Panc1 (cell line): Measurements from ENCODE around the gene NDUFA13. TPM values are rescaled to one million over a fixed set of nuclear protein-coding genes. Genes with fewer than 3 reads are reported as not detected.

Experiments used
- ATAC-seq: fragments of 200-7000 bp; cut with Tn5 transposase; 2 replicates; pipeline ENCODE4 v1.9.1; 2020; ENCODE audit warnings: mild to moderate bottlenecking, moderate library complexity
- BruUV-seq: library from RNA; stranded (reverse); fragments of 400-500 nt; replicated peaks from 2 replicates; lab custom pipeline; 2021; lab: Mats Ljungman, UMichigan
- CTCF ChIA-PET: fragments of 300-600 bp; sonication (Branson Sonifier 250); formaldehyde crosslinking; loops from one replicate; lab custom pipeline; 2022; ENCODE audit warnings: antibody characterized with exemption; lab: Charles Lee
- POLR2A ChIA-PET: fragments of 300-600 bp; sonication (Branson Sonifier 250); formaldehyde crosslinking; loops from one replicate; lab custom pipeline; 2022; ENCODE audit warnings: antibody characterized with exemption; lab: Charles Lee
- DNase-seq: peaks from one replicate; pipeline ENCODE4 v3.0.0-alpha.2; 2010; ENCODE audit warnings: low read depth, low spot score
- H3K27ac ChIP-seq: 2 replicates; pipeline ENCODE4 v1.5.1; 2011; ENCODE audit warnings: mild to moderate bottlenecking, low read length, inconsistent platforms
- H3K27me3 ChIP-seq: fragments of 200-500 bp; sonication (Bioruptor generic); 2 replicates; pipeline ENCODE4 v1.6.0; 2014; ENCODE audit warnings: low read length, inconsistent platforms; ENCODE audit not compliant: control insufficient read depth, insufficient read depth
- H3K36me3 ChIP-seq: fragments of 200-500 bp; sonication (Bioruptor generic); 2 replicates; pipeline ENCODE4 v1.5.1; 2014; ENCODE audit warnings: inconsistent platforms, mild to moderate bottlenecking, low read length, moderate library complexity; ENCODE audit not compliant: control insufficient read depth, insufficient read depth
- H3K4me1 ChIP-seq: 2 replicates; pipeline ENCODE4 v1.5.1; 2011; ENCODE audit warnings: inconsistent platforms, mild to moderate bottlenecking, low read length, moderate library complexity; ENCODE audit not compliant: control insufficient read depth, insufficient read depth
- H3K4me3 ChIP-seq, 2 experiments: 2 replicates each; pipeline ENCODE4 v1.5.1; 2011 to 2012; ENCODE audit warnings: low read depth in 2 of 2, low read length in 2 of 2, mild to moderate bottlenecking in 2 of 2, inconsistent platforms in 1 of 2, moderate library complexity in 1 of 2
- H3K9me3 ChIP-seq: fragments of 200-500 bp; sonication (Bioruptor generic); 2 replicates; pipeline ENCODE4 v1.5.1; 2014; ENCODE audit warnings: low read depth, mild to moderate bottlenecking, inconsistent platforms, low read length, moderate library complexity; ENCODE audit not compliant: control insufficient read depth, insufficient read depth
- CTCF ChIP-seq: fragments of 450-650 bp; IDR thresholded peaks from 2 replicates; pipeline ENCODE4 v1.5.1; 2017; ENCODE audit warnings: mild to moderate bottlenecking
- POLR2AphosphoS5 ChIP-seq: IDR thresholded peaks from 2 replicates; pipeline ENCODE4 v1.6.1; 2012; ENCODE audit warnings: mild to moderate bottlenecking, low read depth, low read length, moderate library complexity
- SIN3A ChIP-seq: IDR thresholded peaks from 2 replicates; pipeline ENCODE4 v1.6.1; 2012; ENCODE audit warnings: low read depth, mild to moderate bottlenecking, low read length, moderate library complexity, borderline replicate concordance; ENCODE audit not compliant: insufficient read depth
- TCF7L2 ChIP-seq: IDR thresholded peaks from 2 replicates; pipeline ENCODE4 v1.6.1; 2011; ENCODE audit warnings: mild to moderate bottlenecking, low read depth, low read length, inconsistent platforms
- in situ Hi-C: cut with HindIII; loops from 2 replicates; pipeline ENCODE4 v1.10.0; 2016; ENCODE audit warnings: low sequenced_read_pairs, low pct_unique_long_range_greater_than_20kb
- intact Hi-C: fragments of 100-400 bp; cut with micrococcal nuclease; formaldehyde crosslinking; loops from one replicate; pipeline ENCODE4 v1.10.0; 2022; ENCODE audit not compliant: unreplicated experiment
- total RNA-seq: library from RNA; stranded (reverse); gene quantifications from one replicate; pipeline ENCODE4 v1.2.1, GENCODE V29; 2021; ENCODE audit not compliant: unreplicated experiment
- TF ChIP-seq, protein P1 (sequence below), 2 experiments: IDR thresholded peaks; 2 replicates each; pipeline ENCODE4 v1.6.1; 2011 to 2012; ENCODE audit warnings: low read depth in 2 of 2, control low read depth in 1 of 2, low read length in 1 of 2, mild to moderate bottlenecking in 1 of 2, moderate library complexity in 1 of 2; ENCODE audit not compliant: insufficient read depth in 1 of 2

NDUFA13 gene
- total RNA-seq, 1 experiment from 2014 or later = 287 TPM

GRCh38 chr19:19492026-19492610 lies 23.9 kb upstream of the NDUFA13 start:
- no peaks in the 10 kb centered on the region for H3K36me3 ChIP-seq
- no peaks in the 10 kb centered on the region for H3K9me3 ChIP-seq
- in situ Hi-C loops = no loop called here
- peaks cover 29% of the 10 kb centered on the region for H3K4me1 ChIP-seq
- no peaks in the 10 kb centered on the region for H3K27me3 ChIP-seq
- DNase-seq (no peak), ATAC-seq (no peak)
- H3K4me3 ChIP-seq = no peak overlapping the region
- intact Hi-C loops = no loop called here
- no TSS peak for BruUV-seq
- ChIA-PET POLR2A (no interaction called here), CTCF (no interaction called here)
- no peak overlapping the region for H3K27ac ChIP-seq
- no peak for TF ChIP-seq CTCF
- TF ChIP-seq, protein P1, sequence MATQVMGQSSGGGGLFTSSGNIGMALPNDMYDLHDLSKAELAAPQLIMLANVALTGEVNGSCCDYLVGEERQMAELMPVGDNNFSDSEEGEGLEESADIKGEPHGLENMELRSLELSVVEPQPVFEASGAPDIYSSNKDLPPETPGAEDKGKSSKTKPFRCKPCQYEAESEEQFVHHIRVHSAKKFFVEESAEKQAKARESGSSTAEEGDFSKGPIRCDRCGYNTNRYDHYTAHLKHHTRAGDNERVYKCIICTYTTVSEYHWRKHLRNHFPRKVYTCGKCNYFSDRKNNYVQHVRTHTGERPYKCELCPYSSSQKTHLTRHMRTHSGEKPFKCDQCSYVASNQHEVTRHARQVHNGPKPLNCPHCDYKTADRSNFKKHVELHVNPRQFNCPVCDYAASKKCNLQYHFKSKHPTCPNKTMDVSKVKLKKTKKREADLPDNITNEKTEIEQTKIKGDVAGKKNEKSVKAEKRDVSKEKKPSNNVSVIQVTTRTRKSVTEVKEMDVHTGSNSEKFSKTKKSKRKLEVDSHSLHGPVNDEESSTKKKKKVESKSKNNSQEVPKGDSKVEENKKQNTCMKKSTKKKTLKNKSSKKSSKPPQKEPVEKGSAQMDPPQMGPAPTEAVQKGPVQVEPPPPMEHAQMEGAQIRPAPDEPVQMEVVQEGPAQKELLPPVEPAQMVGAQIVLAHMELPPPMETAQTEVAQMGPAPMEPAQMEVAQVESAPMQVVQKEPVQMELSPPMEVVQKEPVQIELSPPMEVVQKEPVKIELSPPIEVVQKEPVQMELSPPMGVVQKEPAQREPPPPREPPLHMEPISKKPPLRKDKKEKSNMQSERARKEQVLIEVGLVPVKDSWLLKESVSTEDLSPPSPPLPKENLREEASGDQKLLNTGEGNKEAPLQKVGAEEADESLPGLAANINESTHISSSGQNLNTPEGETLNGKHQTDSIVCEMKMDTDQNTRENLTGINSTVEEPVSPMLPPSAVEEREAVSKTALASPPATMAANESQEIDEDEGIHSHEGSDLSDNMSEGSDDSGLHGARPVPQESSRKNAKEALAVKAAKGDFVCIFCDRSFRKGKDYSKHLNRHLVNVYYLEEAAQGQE (IDR thresholded peaks at IDR 0.05; ENCODE audit: insufficient read depth in 1 of 2, low read depth in 2 of 2, low read length in 1 of 2) = no peak
- TF ChIP-seq POLR2AphosphoS5 = no peak
- no peak for TF ChIP-seq TCF7L2
- TF ChIP-seq SIN3A = no peak

DNA sequence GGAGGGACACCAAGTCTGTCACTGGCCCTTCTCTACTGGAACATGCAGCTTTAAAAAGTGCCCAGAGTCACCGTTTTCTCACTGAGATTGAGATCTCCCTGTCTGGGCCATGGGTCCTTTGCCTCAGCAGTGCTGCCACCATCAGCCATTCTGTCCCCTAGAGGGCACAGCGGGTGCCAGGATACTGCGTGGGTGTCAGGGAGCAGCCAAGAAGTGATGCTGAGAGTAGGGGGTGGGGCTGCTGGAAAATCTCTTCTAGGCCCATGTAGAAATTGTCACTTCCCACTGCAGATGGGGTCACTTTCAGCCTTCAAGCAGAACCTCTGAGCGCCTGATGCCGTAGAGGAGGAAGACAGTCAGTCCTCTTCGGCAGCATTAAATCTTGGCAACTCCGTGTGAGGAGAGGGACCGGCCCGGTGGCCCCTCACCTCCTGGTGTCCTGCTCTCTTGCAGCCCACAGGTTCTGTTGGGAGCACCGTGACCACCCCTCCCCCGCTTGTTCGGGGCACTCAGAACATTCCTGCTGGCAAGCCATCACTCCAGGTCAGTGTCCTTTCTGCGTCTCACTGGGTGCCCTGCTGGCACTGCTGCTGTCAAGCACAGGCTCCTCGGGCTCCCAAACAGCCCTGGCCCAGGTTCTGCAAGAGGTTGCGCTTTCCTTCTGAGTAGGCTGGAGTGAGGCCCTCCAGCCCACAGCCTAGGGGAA lies 22.0 kb upstream of the NDUFA13 start:
- no peaks in the 10 kb centered on the region for H3K9me3 ChIP-seq
- CTCF ChIA-PET = no interaction called here
- no peak for ATAC-seq
- no peak overlapping the region for H3K4me3 ChIP-seq
- no peak for DNase-seq
- intact Hi-C loops = no loop called here
- no peaks in the 10 kb centered on the region for H3K27me3 ChIP-seq
- POLR2A ChIA-PET = no interaction called here
- no TSS peak for BruUV-seq
- peaks cover 13% of the 10 kb centered on the region for H3K4me1 ChIP-seq
- in situ Hi-C loops = no loop called here
- no peak overlapping the region for H3K27ac ChIP-seq
- no peaks in the 10 kb centered on the region for H3K36me3 ChIP-seq
- TF ChIP-seq POLR2AphosphoS5 (no peak), TCF7L2 (no peak)
- TF ChIP-seq, protein P1 (IDR thresholded peaks at IDR 0.05; ENCODE audit: insufficient read depth in 1 of 2, low read depth in 2 of 2, low read length in 1 of 2) = no peak
